CD14-positive monocyte (primary cell): Measurements from ENCODE around the gene SLC6A18. TPM values are rescaled to one million over a fixed set of nuclear protein-coding genes. Genes with fewer than 3 reads are reported as not detected.

Source experiments
- DNase-seq, 3 donors: peaks; one replicate each; pipeline ENCODE4 v3.0.0-alpha.2; 2011 to 2022
- H2AFZ ChIP-seq: 2 replicates; pipeline ENCODE4 v1.6.0; 2012; ENCODE audit warnings: mild to moderate bottlenecking, low read depth, low read length, inconsistent platforms; ENCODE audit not compliant: insufficient read depth, poor library complexity, severe bottlenecking
- H3K27ac ChIP-seq, 2 donors: 1 replicate in 1 of 2; 2 replicates in 1 of 2; pipeline ENCODE4 v1.5.1; 2012 to 2013; ENCODE audit warnings: low read length in 2 of 2, control low read depth in 1 of 2, inconsistent platforms in 1 of 2, low read depth in 1 of 2, mild to moderate bottlenecking in 1 of 2
- H3K27me3 ChIP-seq, 2 donors: one replicate each; pipeline versions ENCODE4 v1.6.0 to v1.6.1; 2011 to 2013; ENCODE audit warnings: low read length in 2 of 2; ENCODE audit not compliant: control insufficient read depth in 2 of 2, insufficient read depth in 2 of 2
- H3K36me3 ChIP-seq, 2 donors: replicated peaks in 1 of 2; 1 replicate in 1 of 2; 2 replicates in 1 of 2; pipeline versions ENCODE4 v1.5.1 to v1.6.1; 2012 to 2013; ENCODE audit warnings: low read length in 2 of 2, control low read depth in 1 of 2, inconsistent platforms in 1 of 2, mild to moderate bottlenecking in 1 of 2; ENCODE audit not compliant: insufficient read depth in 2 of 2, control insufficient read depth in 1 of 2
- H3K4me1 ChIP-seq, 2 donors: 1 replicate in 1 of 2; 2 replicates in 1 of 2; pipeline versions ENCODE4 v1.5.1 to v1.6.1; 2012 to 2013; ENCODE audit warnings: low read length in 2 of 2, control low read depth in 1 of 2, inconsistent platforms in 1 of 2, mild to moderate bottlenecking in 1 of 2, moderate library complexity in 1 of 2; ENCODE audit not compliant: insufficient read depth in 2 of 2, control insufficient read depth in 1 of 2
- H3K4me2 ChIP-seq: replicated peaks from 2 replicates; pipeline ENCODE3; 2012; ENCODE audit warnings: low read length, moderate library complexity, mild to moderate bottlenecking; ENCODE audit not compliant: poor library complexity, severe bottlenecking; ENCODE audit errors: extremely low read depth
- H3K4me3 ChIP-seq, 3 experiments: fragments of 200-600 bp in 1 of 3; sonication (generic) in 1 of 3; replicated peaks in 1 of 3; 1 replicate in 2 of 3; 2 replicates in 1 of 3; pipeline ENCODE4 v1.5.1; 2011 to 2013; ENCODE audit warnings: low read length in 3 of 3, mild to moderate bottlenecking in 3 of 3, control low read depth in 2 of 3, low read depth in 2 of 3, inconsistent platforms in 1 of 3, moderate library complexity in 1 of 3
- H3K79me2 ChIP-seq: 2 replicates; pipeline ENCODE4 v1.6.0; 2012; ENCODE audit warnings: mild to moderate bottlenecking, control low read depth, inconsistent platforms, low read length, moderate library complexity; ENCODE audit not compliant: insufficient read depth
- H3K9ac ChIP-seq: 2 replicates; pipeline ENCODE4 v1.6.0; 2017; ENCODE audit warnings: low read length, mild to moderate bottlenecking; ENCODE audit not compliant: insufficient read depth, poor library complexity, severe bottlenecking
- H3K9me3 ChIP-seq, 2 donors: replicated peaks in 1 of 2; 1 replicate in 1 of 2; 2 replicates in 1 of 2; pipeline versions ENCODE4 v1.5.1 to v1.6.1; 2012 to 2013; ENCODE audit warnings: low read length in 2 of 2, control low read depth in 1 of 2; ENCODE audit not compliant: control insufficient read depth in 1 of 2, insufficient read depth in 1 of 2
- H4K20me1 ChIP-seq: 2 replicates; pipeline ENCODE4 v1.6.0; 2012; ENCODE audit warnings: mild to moderate bottlenecking, low read length, control low read depth, moderate library complexity; ENCODE audit not compliant: insufficient read depth
- H3K27ac Mint-ChIP-seq, 7 donors: one replicate each; pipeline ENCODE4 v1.8.0; 2020; ENCODE audit warnings: mild to moderate bottlenecking in 7 of 7, mixed read lengths in 7 of 7, moderate library complexity in 6 of 7, inconsistent platforms in 2 of 7
- H3K27me3 Mint-ChIP-seq, 3 donors: one replicate each; pipeline ENCODE4 v1.8.0; 2021 to 2022; ENCODE audit warnings: low read depth in 3 of 3, mild to moderate bottlenecking in 3 of 3, mixed read lengths in 3 of 3, moderate library complexity in 3 of 3, inconsistent platforms in 1 of 3
- H3K36me3 Mint-ChIP-seq, 2 donors: one replicate each; pipeline ENCODE4 v1.8.0; 2020; ENCODE audit warnings: mixed read lengths in 2 of 2, inconsistent platforms in 1 of 2, mild to moderate bottlenecking in 1 of 2
- H3K4me1 Mint-ChIP-seq: one replicate; pipeline ENCODE4 v1.8.0; 2020; ENCODE audit warnings: mild to moderate bottlenecking, mixed read lengths
- H3K4me3 Mint-ChIP-seq, 2 donors: one replicate each; pipeline ENCODE4 v1.8.0; 2020; ENCODE audit warnings: mild to moderate bottlenecking in 2 of 2, mixed read lengths in 2 of 2, moderate library complexity in 1 of 2
- H3K9me3 Mint-ChIP-seq, 7 donors: one replicate each; pipeline ENCODE4 v1.8.0; 2020 to 2022; ENCODE audit warnings: mixed read lengths in 7 of 7, mild to moderate bottlenecking in 6 of 7, moderate library complexity in 6 of 7, inconsistent platforms in 2 of 7
- WGBS: methylation state at CpG from one replicate; pipeline ENCODE4 v1.1.5; 2013; ENCODE audit warnings: missing lambda C conversion rate; ENCODE audit not compliant: insufficient coverage; 5-methylcytosine and 5-hydroxymethylcytosine counted together
- intact Hi-C, 2 donors: fragments of 100-400 bp; cut with micrococcal nuclease; formaldehyde crosslinking; loops; one replicate each; pipeline versions ENCODE4 v1.15.0 to v1.15.1; 2023
- polyA plus RNA-seq, 3 donors: library from polyadenylated mRNA; depleted of rRNA in 1 of 3; unstranded in 2 of 3; stranded (reverse) in 1 of 3; fragments of 300-500 nt in 2 of 3; fragments of >200 nt in 1 of 3; fragmentation: Illumina TruSeq in 2 of 3; gene quantifications; 1 replicate in 2 of 3; 2 replicates in 1 of 3; pipeline ENCODE4 v1.2.3, GENCODE V29; 2012 to 2021
- TF ChIP-seq, protein P1 (sequence below): fragments of 200-600 bp; IDR thresholded peaks from one replicate; pipeline ENCODE4 v1.8.0; 2022; ENCODE audit warnings: antibody characterized with exemption, mild to moderate bottlenecking

Gene SLC6A18
- polyA plus RNA-seq, 3 donors = not detected

DNA sequence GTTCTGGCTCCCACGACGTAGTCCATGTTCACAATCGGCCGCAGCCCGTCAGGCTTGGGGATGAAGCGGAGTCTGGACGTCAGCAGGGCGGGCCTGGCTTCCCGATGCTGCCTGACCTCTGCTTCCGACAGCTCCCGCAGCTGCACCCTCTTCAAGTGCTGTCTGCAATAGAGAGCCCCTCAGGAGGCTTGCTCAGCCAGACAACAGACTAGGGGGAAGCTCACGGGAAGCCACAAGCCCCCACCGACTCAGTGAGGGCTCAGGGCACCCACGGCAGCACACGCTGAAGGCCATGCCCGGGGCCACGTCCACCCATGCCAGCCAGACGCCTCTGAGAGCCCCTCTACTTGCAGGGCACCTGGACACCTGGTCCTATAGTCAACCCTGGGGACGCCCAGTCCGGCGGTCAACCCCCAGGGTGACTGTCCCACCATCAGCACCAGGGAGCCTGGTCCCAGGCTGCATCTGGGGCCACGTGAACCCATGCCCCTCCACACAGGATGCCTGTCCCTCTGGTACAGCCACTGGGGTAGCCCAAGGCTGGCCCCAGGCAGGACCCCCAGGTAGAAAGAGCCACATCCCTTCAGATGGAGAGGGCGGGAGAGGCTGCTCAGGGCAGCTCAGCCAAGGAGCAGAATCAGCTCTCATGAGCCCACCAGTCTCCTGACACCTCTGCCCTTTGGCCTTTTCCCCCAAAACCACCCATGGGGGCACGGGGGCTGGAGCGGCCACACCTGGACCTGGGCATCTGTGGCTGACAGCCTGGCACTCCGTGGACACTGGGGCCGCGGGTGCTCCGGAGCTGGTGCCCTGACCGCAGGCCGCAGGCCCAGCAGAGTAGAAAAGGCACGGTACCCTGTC, 55.2 kb downstream of the SLC6A18 start:
- H3K4me1 ChIP-seq = no peaks in the 10 kb centered on the region
- Mint-ChIP-seq H3K27me3 (peaks cover 0 to 1% (median 1%) of the 10 kb centered on the region in 3 donors), H3K4me3 (no peak overlapping the region), H3K9me3 (peaks cover 27 to 68% (median 37%) of the 10 kb centered on the region in 7 donors), H3K36me3 (no peaks in the 10 kb centered on the region), H3K27ac (no peak overlapping the region), H3K4me1 (no peaks in the 10 kb centered on the region)
- H3K79me2 ChIP-seq = no peaks in the 10 kb centered on the region
- H3K9ac ChIP-seq = no peak overlapping the region
- H3K27ac ChIP-seq = no peak overlapping the region
- no peak overlapping the region for H3K4me2 ChIP-seq
- WGBS = 98% methylated on average over 32 of the region's 32 CpGs
- no peak overlapping the region for H3K4me3 ChIP-seq
- H4K20me1 ChIP-seq = no peaks in the 10 kb centered on the region
- H3K9me3 ChIP-seq = peaks cover 19 to 66% of the 10 kb centered on the region in 2 donors
- no peak overlapping the region for H2AFZ ChIP-seq
- TF ChIP-seq, protein P1, sequence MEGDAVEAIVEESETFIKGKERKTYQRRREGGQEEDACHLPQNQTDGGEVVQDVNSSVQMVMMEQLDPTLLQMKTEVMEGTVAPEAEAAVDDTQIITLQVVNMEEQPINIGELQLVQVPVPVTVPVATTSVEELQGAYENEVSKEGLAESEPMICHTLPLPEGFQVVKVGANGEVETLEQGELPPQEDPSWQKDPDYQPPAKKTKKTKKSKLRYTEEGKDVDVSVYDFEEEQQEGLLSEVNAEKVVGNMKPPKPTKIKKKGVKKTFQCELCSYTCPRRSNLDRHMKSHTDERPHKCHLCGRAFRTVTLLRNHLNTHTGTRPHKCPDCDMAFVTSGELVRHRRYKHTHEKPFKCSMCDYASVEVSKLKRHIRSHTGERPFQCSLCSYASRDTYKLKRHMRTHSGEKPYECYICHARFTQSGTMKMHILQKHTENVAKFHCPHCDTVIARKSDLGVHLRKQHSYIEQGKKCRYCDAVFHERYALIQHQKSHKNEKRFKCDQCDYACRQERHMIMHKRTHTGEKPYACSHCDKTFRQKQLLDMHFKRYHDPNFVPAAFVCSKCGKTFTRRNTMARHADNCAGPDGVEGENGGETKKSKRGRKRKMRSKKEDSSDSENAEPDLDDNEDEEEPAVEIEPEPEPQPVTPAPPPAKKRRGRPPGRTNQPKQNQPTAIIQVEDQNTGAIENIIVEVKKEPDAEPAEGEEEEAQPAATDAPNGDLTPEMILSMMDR = no peak
- DNase-seq = no peak
- no peaks in the 10 kb centered on the region for H3K36me3 ChIP-seq
- H3K27me3 ChIP-seq = no peaks in the 10 kb centered on the region
- intact Hi-C loops = no loop called here

DNA sequence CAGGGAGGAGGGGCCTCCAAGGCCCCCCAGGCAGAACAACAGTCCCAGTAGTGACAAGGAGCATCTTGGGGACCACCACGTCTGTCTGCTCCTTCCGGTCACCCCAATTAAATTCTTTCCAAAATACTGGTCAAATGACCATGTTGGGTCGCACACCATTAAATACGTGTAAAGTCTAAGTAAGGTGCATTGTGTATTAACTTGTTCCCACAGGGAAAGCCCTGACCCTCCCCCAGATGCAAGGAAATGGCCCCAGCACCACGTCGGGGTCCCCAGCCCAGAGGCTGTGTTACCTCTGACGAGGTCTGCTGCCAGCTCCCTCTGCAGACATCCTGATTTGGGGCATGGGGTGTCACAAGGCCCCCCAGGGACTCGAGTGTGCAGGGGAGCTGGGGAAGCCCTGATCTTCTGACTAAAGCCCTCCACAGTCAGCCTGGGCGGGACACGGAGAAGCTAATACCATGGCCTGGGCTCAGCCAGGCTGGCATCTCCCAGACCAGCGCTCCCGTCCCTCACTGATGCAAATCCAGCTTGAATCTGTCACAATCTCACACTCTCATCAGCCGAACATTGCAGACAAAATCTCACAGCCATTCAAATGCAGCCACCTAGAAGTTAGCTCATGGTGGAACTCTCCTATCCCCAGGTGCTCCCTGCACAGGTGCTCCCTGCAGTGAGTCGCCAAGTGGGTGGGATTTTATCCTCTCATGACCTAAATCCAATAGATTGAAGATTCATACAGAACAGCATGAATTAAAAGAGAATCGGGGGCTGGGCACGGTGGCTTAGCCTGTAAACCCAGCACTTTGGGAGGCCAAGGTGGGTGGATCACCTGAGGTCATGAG, 56.1 kb downstream of the SLC6A18 start:
- no peak overlapping the region for H3K27ac ChIP-seq
- DNase-seq = no peak
- peaks cover 19 to 71% of the 10 kb centered on the region in 2 donors for H3K9me3 ChIP-seq
- H3K4me1 Mint-ChIP-seq = no peaks in the 10 kb centered on the region
- H2AFZ ChIP-seq = no peak overlapping the region
- no peak overlapping the region for H3K4me2 ChIP-seq
- TF ChIP-seq, protein P1 = no peak
- H3K36me3 Mint-ChIP-seq = no peaks in the 10 kb centered on the region
- intact Hi-C loops = no loop called here
- peaks cover 22 to 62% (median 41%) of the 10 kb centered on the region in 7 donors for H3K9me3 Mint-ChIP-seq
- no peaks in the 10 kb centered on the region for H3K79me2 ChIP-seq
- H3K4me3 ChIP-seq = no peak overlapping the region
- H3K27me3 ChIP-seq = no peaks in the 10 kb centered on the region
- H3K36me3 ChIP-seq = no peaks in the 10 kb centered on the region
- WGBS = 91% methylated on average over 11 of the region's 16 CpGs
- H3K27me3 Mint-ChIP-seq = peaks cover 0 to 1% (median 1%) of the 10 kb centered on the region in 3 donors
- no peaks in the 10 kb centered on the region for H3K4me1 ChIP-seq
- no peak overlapping the region for H3K27ac Mint-ChIP-seq
- no peaks in the 10 kb centered on the region for H4K20me1 ChIP-seq
- no peak overlapping the region for H3K9ac ChIP-seq
- no peak overlapping the region for H3K4me3 Mint-ChIP-seq
